HepG2 (cell line): ENCODE measurements around the gene IGIP. TPM values are rescaled to one million over a fixed set of nuclear protein-coding genes. Genes with fewer than 3 reads are reported as not detected.

ENCODE experiments used
- ARID5B ChIP-seq: IDR thresholded peaks from 2 replicates; pipeline ENCODE4 v1.4.0; 2020; ENCODE audit warnings: mild to moderate bottlenecking, missing genetic modification reagents
- ATF6 ChIP-seq: sonication (generic); formaldehyde crosslinking; conservative IDR thresholded peaks from 2 replicates; pipeline ENCODE4 v1.4.0; 2020; ENCODE audit warnings: missing genetic modification reagents
- HBP1 ChIP-seq: IDR thresholded peaks from 2 replicates; pipeline ENCODE4 v1.6.1; 2016; ENCODE audit warnings: low read depth, control low read depth
- HIC2 ChIP-seq: sonication (generic); formaldehyde crosslinking; IDR thresholded peaks from 2 replicates; pipeline ENCODE4 v1.9.0; 2022; ENCODE audit warnings: low read depth, missing genetic modification reagents
- HOMEZ ChIP-seq: IDR thresholded peaks from 2 replicates; pipeline ENCODE4 v1.6.1; 2016; ENCODE audit warnings: low read depth
- HOXD1 ChIP-seq: sonication (generic); formaldehyde crosslinking; IDR thresholded peaks from 2 replicates; pipeline ENCODE4 v1.5.0; 2020; ENCODE audit warnings: missing genetic modification reagents
- MNT ChIP-seq: fragments of 450-650 bp; IDR thresholded peaks from 2 replicates; pipeline ENCODE4 v1.6.1; 2016
- MYC ChIP-seq: sonication (generic); formaldehyde crosslinking; IDR thresholded peaks from 2 replicates; pipeline ENCODE4 v1.9.0; 2021; ENCODE audit warnings: missing genetic modification reagents, borderline replicate concordance
- SMAD1 ChIP-seq: sonication (generic); formaldehyde crosslinking; IDR thresholded peaks from 2 replicates; pipeline ENCODE4 v1.4.0; 2020; ENCODE audit warnings: missing genetic modification reagents, low read depth, mild to moderate bottlenecking, borderline replicate concordance
- ZNF597 ChIP-seq: sonication (generic); formaldehyde crosslinking; IDR thresholded peaks from 2 replicates; pipeline ENCODE4 v1.5.0; 2020; ENCODE audit warnings: missing genetic modification reagents
- polyA plus RNA-seq, 8 experiments: library from polyadenylated mRNA; depleted of rRNA in 3 of 8; stranded (reverse) in 7 of 8; unstranded in 1 of 8; fragments of >200 nt; fragmentation: Illumina TruSeq in 4 of 8; extraction: Trizol in 4 of 8; gene quantifications; 2 replicates each; pipeline versions ENCODE4 v1.2.1 to v1.2.3, GENCODE V29; 2011 to 2016; ENCODE audit warnings: low read depth in 4 of 8, missing spikeins in 1 of 8, mixed read lengths in 1 of 8; ENCODE audit not compliant: insufficient read depth in 1 of 8
- total RNA-seq, 5 experiments: library from RNA; depleted of rRNA; stranded (reverse); fragments of >200 nt; fragmentation: Illumina TruSeq; extraction: Trizol; gene quantifications; 2 replicates each; pipeline ENCODE4 v1.2.3, GENCODE V29; 2016; ENCODE audit warnings: low read depth in 1 of 5

The IGIP gene
- total and polyA plus RNA-seq, 2 of the 13 experiments (the other 11 are each of a cell fraction or from before 2014, with no cell fraction given) = 1.7 to 2.1 TPM

GRCh38 chr5:140157032-140157781 lies 31.5 kb downstream of the IGIP start (continued):
- peak; percentile 54; the same call in 1 of the 2 replicates for TF ChIP-seq ARID5B (CRISPR knock-in tag)
- no peak for TF ChIP-seq HIC2
- no peak for TF ChIP-seq MNT
- no peak for TF ChIP-seq HOMEZ
- TF ChIP-seq ATF6 (CRISPR knock-in tag) = no peak
- 0 out of 2 replicates have a peak, but pooled peaks have one; percentile 27 for TF ChIP-seq HBP1 (CRISPR knock-in tag)
- no peak for TF ChIP-seq SMAD1 (CRISPR knock-in tag)
- TF ChIP-seq HOXD1 (CRISPR knock-in tag) = no peak
- TF ChIP-seq MYC = no peak; the same call in 1 of the 2 replicates
- no peak for TF ChIP-seq ZNF597
